MM.1S (cell line): ENCODE results near the gene TSHZ1.
A peak's percentile ranks its signal among the peaks of the same experiment; 100 is the strongest.

Experiments
- DNase-seq: peaks from one replicate; pipeline ENCODE4 v3.0.0-alpha.2; 2015
- H2AFZ ChIP-seq: fragments of 300-600 bp; sonication (generic); 2 replicates; pipeline ENCODE4 v1.6.0; 2016; ENCODE audit warnings: antibody characterized with exemption, low read length
- H3F3A ChIP-seq: fragments of 300-600 bp; sonication (generic); 2 replicates; pipeline ENCODE4 v1.6.1; 2016; ENCODE audit warnings: mild to moderate bottlenecking, antibody characterized with exemption, low read length, moderate library complexity, mixed read lengths; ENCODE audit not compliant: insufficient read depth
- H3K27ac ChIP-seq: fragments of 300-600 bp; sonication (generic); 2 replicates; pipeline ENCODE4 v1.5.1; 2016; ENCODE audit warnings: mild to moderate bottlenecking, low read length
- H3K27me3 ChIP-seq: fragments of 300-600 bp; sonication (generic); replicated peaks from 2 replicates; pipeline ENCODE4 v1.6.0; 2016; ENCODE audit warnings: low read length; ENCODE audit not compliant: insufficient read depth
- H3K36me3 ChIP-seq: fragments of 300-600 bp; sonication (generic); replicated peaks from 2 replicates; pipeline ENCODE4 v1.6.1; 2016; ENCODE audit warnings: mild to moderate bottlenecking, low read length, mixed read lengths; ENCODE audit not compliant: insufficient read depth
- H3K4me1 ChIP-seq: fragments of 300-600 bp; sonication (generic); 2 replicates; pipeline ENCODE4 v1.6.1; 2016; ENCODE audit warnings: low read length, mixed read lengths
- H3K4me2 ChIP-seq: fragments of 300-600 bp; sonication (generic); 2 replicates; pipeline ENCODE4 v1.6.0; 2016; ENCODE audit warnings: low read depth, low read length
- H3K4me3 ChIP-seq: fragments of 300-600 bp; sonication (generic); 2 replicates; pipeline ENCODE4 v1.5.1; 2016; ENCODE audit warnings: low read length, mixed read lengths
- H3K79me2 ChIP-seq: fragments of 300-600 bp; sonication (generic); 2 replicates; pipeline ENCODE4 v1.6.1; 2016; ENCODE audit warnings: mixed run types, low read length, mixed read lengths
- H3K9ac ChIP-seq: fragments of 300-600 bp; sonication (generic); 2 replicates; pipeline ENCODE4 v1.6.1; 2016; ENCODE audit warnings: low read length, mixed read lengths
- H3K9me2 ChIP-seq: fragments of 300-600 bp; sonication (generic); replicated peaks from 2 replicates; pipeline ENCODE4 v1.6.1; 2016; ENCODE audit warnings: mild to moderate bottlenecking, low read length, mixed read lengths; ENCODE audit not compliant: insufficient read depth
- H3K9me3 ChIP-seq: fragments of 300-600 bp; sonication (generic); replicated peaks from 2 replicates; pipeline ENCODE4 v1.6.1; 2016; ENCODE audit warnings: mild to moderate bottlenecking, low read length, mixed read lengths; ENCODE audit not compliant: insufficient read depth
- H4K20me1 ChIP-seq: fragments of 300-600 bp; sonication (generic); 2 replicates; pipeline ENCODE4 v1.6.1; 2016; ENCODE audit warnings: mild to moderate bottlenecking, low read length, moderate library complexity, mixed read lengths; ENCODE audit not compliant: insufficient read depth
- CTCF ChIP-seq: fragments of 300-600 bp; sonication (generic); IDR thresholded peaks from 2 replicates; pipeline ENCODE4 v1.5.1; 2016; ENCODE audit warnings: antibody characterized with exemption, low read length, mixed read lengths
- EZH2 ChIP-seq: fragments of 300-600 bp; sonication (generic); optimal IDR thresholded peaks from 2 replicates; pipeline ENCODE3; 2017; ENCODE audit warnings: low read depth, mild to moderate bottlenecking, antibody characterized with exemption, low read length, mixed read lengths
- EZH2phosphoT487 ChIP-seq: fragments of 300-600 bp; sonication (generic); IDR thresholded peaks from 2 replicates; pipeline ENCODE4 v1.6.1; 2018; ENCODE audit warnings: antibody characterized with exemption, low read length

The TSHZ1 gene

GRCh38 chr18:75204732-75205513, 5.7 kb upstream of the TSHZ1 start:
- Histone ChIP-seq H3K4me2 (no peak overlapping the region), H3K27ac (no peak overlapping the region), H3K9me3 (no peaks in the 10 kb centered on the region), H2AFZ (no peak overlapping the region), H3K27me3 (no peaks in the 10 kb centered on the region), H3K36me3 (peaks cover 7% of the 10 kb centered on the region; the same call in 1 of the 2 replicates), H3K79me2 (peaks cover 79% of the 10 kb centered on the region), H3K4me3 (no peak overlapping the region), H3K9me2 (no peaks in the 10 kb centered on the region), H3K4me1 (peaks cover 8% of the 10 kb centered on the region), H3K9ac (no peak overlapping the region), H3F3A (peaks cover 13% of the 10 kb centered on the region), H4K20me1 (no peaks in the 10 kb centered on the region)
- no peak for DNase-seq
- no peak for TF ChIP-seq CTCF

GRCh38 chr18:75205514-75206132, 5.0 kb upstream of the TSHZ1 start:
- no peak overlapping the region for H3K27ac ChIP-seq
- no peak overlapping the region for H3K9ac ChIP-seq
- DNase-seq, result no peak
- H3K9me2 ChIP-seq, result no peaks in the 10 kb centered on the region
- H2AFZ ChIP-seq, result no peak overlapping the region
- peaks cover 18% of the 10 kb centered on the region for H3F3A ChIP-seq
- H3K36me3 ChIP-seq, result peaks cover 7% of the 10 kb centered on the region; the same call in 1 of the 2 replicates
- no peak overlapping the region for H3K4me2 ChIP-seq
- no peak for TF ChIP-seq EZH2phosphoT487
- TF ChIP-seq CTCF, result no peak
- no peak for TF ChIP-seq EZH2
- H3K4me1 ChIP-seq, result peaks cover 8% of the 10 kb centered on the region
- no peaks in the 10 kb centered on the region for H3K27me3 ChIP-seq
- H3K9me3 ChIP-seq, result no peaks in the 10 kb centered on the region
- H3K79me2 ChIP-seq, result peaks cover 75% of the 10 kb centered on the region
- no peaks in the 10 kb centered on the region for H4K20me1 ChIP-seq
- H3K4me3 ChIP-seq, result no peak overlapping the region

DNA sequence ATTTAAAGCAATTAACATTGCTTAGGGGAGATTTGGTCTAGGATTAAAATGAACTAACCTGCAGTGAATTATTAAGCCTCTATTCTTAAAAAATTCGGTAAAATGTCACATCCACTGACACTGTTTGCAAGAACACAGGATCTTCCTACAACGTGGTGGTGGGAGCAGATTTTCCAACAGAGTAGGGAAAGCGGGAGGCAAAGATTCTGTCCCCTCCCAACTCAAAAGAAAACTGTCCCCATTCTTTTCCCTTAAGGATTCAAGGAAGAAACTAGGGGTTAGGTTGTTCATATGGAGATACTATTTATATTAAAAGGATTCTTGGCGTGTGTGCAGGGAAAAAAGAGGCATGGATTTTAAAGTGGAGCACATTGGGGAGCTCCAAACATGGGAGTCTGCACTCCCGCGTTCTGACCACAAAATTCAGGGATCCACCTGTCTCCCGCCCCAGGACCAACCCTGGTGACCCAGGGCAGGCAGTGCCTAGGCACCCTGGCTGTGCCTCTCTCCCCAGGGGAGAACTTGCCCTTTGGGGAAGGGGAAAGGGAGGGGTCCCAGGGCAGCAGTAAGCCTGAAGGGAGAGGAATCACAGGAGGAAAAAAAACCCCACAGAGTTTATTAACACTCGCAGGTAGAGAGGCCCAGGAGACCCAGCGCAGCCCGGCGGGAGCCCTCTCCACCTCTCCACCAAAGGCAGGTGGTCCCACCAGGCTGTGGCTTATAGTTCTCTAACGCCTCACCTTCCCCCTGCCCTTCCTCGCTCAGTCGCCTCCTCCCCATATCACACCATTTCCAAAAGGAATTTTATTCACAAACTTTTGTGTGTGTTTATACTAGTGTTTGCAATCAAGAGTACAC, 3.9 kb upstream of the TSHZ1 start:
- Histone ChIP-seq H3K27me3 (no peaks in the 10 kb centered on the region), H2AFZ (no peak overlapping the region), H3K9ac (no peak overlapping the region), H3K9me2 (no peaks in the 10 kb centered on the region), H4K20me1 (no peaks in the 10 kb centered on the region), H3K9me3 (no peaks in the 10 kb centered on the region), H3K4me3 (0 out of 2 replicates have a peak overlapping the region, but pooled peaks have one; percentile 95), H3K36me3 (peaks cover 2% of the 10 kb centered on the region; the same call in 1 of the 2 replicates), H3K4me2 (peak overlapping the region; percentile 97; the same call in 1 of the 2 replicates), H3K4me1 (peaks cover 8% of the 10 kb centered on the region), H3K79me2 (peaks cover 67% of the 10 kb centered on the region), H3F3A (peaks cover 18% of the 10 kb centered on the region), H3K27ac (no peak overlapping the region)
- DNase-seq, result no peak
- TF ChIP-seq EZH2, result no peak
- TF ChIP-seq EZH2phosphoT487, result no peak
- TF ChIP-seq CTCF, result no peak
